ENCODE results near the gene OR1L4.

Gene OR1L4

GRCh38 chr9:122723690-122724089 lies at the start of gene OR1L4:
Gene OR1L4, plus strand, starts transcription at chr9:122723990. Its CDS starts 0 bp downstream, at chr9:122723990.
- no peak for DNase-seq

GRCh38 chr9:122684851-122685250 lies 38.9 kb upstream of the OR1L4 start:
- DNase-seq, result no peak

GRCh38 chr9:122695696-122696095 lies 28.1 kb upstream of the OR1L4 start:
- DNase-seq, result no peak

- no peak for DNase-seq
These were observed 5.8 kb upstream of the OR1L4 start for GRCh38 chr9:122718038-122718437.

GRCh38 chr9:122719218-122719617 lies 4.6 kb upstream of the OR1L4 start:
- DNase-seq, result no peak

GRCh38 chr9:122742003-122742402 lies 18.2 kb downstream of the OR1L4 start, which contains the start of gene OR1L6:
Gene OR1L6, plus strand, starts transcription at chr9:122742303. Its CDS starts 7,545 bp downstream, at chr9:122749848.
- no peak for DNase-seq

- DNase-seq, result no peak
These were observed 31.0 kb downstream of the OR1L4 start for GRCh38 chr9:122754825-122755224.

- DNase-seq, result no peak
These were observed 44.0 kb downstream of the OR1L4 start for GRCh38 chr9:122767817-122768216.

Measured in right forelimb (tissue), 1 donor.